Measurements from ENCODE around the gene LSM3. TPM values are rescaled to one million over a fixed set of nuclear protein-coding genes. Genes with fewer than 3 reads are reported as not detected.
A peak's percentile ranks its signal among the peaks of the same experiment; 100 is the strongest.

Gene LSM3
- total and polyA plus RNA-seq, 9 of the 15 experiments (the other 6 are each of a cell fraction or from before 2014, with no cell fraction given): 33.8 to 203 (median 61.2) TPM

DNA sequence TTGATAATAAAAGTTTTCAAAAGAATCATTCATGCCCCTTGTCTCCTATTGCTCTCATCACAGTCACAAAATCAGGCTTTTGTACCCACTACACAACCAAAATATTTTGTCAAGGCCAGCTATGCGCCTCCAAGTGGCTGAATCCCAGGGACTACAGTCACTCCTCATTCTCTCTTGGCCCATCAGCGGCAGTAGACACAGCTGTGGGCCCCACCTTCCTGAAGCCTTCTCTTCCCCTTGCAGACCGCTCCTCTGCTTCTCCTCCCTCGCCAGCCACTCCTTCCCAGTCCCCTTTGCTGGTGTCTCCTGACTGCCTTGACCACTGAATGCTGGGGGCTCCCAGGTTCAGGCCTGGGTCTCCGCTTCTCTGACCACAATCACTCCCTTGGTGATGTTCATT, 52.1 kb downstream of the LSM3 start (continued):
- TF ChIP-seq ZNF395 (CRISPR knock-in tag; IDR thresholded peaks at IDR 0.05) (peak; percentile 79), ELF2 (CRISPR knock-in tag; IDR thresholded peaks at IDR 0.05) (no peak), ZHX1 (conservative IDR thresholded peaks at IDR 0.05; ENCODE audit: low read length) (no peak), ZNF12 (CRISPR knock-in tag; IDR thresholded peaks at IDR 0.05) (no peak), RBFOX2 (IDR thresholded peaks at IDR 0.05; ENCODE audit: low read depth, low read length) (peak; percentile 53), ZNF347 (CRISPR knock-in tag; IDR thresholded peaks at IDR 0.05; ENCODE audit: low read depth) (no peak), HDAC1 (IDR thresholded peaks at IDR 0.05) (no peak), NKRF (IDR thresholded peaks at IDR 0.05; ENCODE audit: borderline replicate concordance) (no peak), CBX1 (IDR thresholded peaks at IDR 0.05; ENCODE audit: low read depth) (0 out of 2 replicates have a peak, but pooled peaks have one; percentile 10), CCAR2 (IDR thresholded peaks at IDR 0.05; ENCODE audit: low read depth, low read length) (no peak), NUFIP1 (IDR thresholded peaks at IDR 0.05; ENCODE audit: partially characterized antibody) (no peak), KLF16 (IDR thresholded peaks at IDR 0.05) (no peak), MAFF (IDR thresholded peaks at IDR 0.05; ENCODE audit: low read length) (no peak), MTA2 (IDR thresholded peaks at IDR 0.05; ENCODE audit: low read depth) (no peak), KAT2B (IDR thresholded peaks at IDR 0.05; ENCODE audit: low read depth, low read length) (no peak), CBX2 (IDR thresholded peaks at IDR 0.05; ENCODE audit: insufficient read depth, low read length, poor library complexity, severe bottlenecking) (no peak), MECOM (CRISPR knock-in tag; IDR thresholded peaks at IDR 0.05) (no peak), ELK1 (CRISPR knock-in tag; IDR thresholded peaks at IDR 0.05) (no peak), BMI1 (IDR thresholded peaks at IDR 0.05; ENCODE audit: low read length) (no peak), RAD51 (IDR thresholded peaks at IDR 0.05; ENCODE audit: borderline replicate concordance, low read depth) (0 out of 2 replicates have a peak, but pooled peaks have one; percentile 7)
- TF ChIP-seq, protein P1, sequence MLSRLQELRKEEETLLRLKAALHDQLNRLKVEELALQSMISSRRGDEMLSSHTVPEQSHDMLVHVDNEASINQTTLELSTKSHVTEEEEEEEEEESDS (CRISPR knock-in tag; IDR thresholded peaks at IDR 0.05): no peak
- TF ChIP-seq, protein P2, sequence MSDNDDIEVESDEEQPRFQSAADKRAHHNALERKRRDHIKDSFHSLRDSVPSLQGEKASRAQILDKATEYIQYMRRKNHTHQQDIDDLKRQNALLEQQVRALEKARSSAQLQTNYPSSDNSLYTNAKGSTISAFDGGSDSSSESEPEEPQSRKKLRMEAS (CRISPR knock-in tag; IDR thresholded peaks at IDR 0.05): no peak; the same call in none of the 2 replicates

Data from K562 (cell line).